Measurements from ENCODE around the gene DPF3.

GRCh38 chr14:72887514-72887913 lies 6.4 kb downstream of the DPF3 start:
- TF ChIP-seq CTCF (IDR thresholded peaks at IDR 0.05), result no peak
- TF ChIP-seq POLR2A (IDR thresholded peaks at IDR 0.05), result no peak

All from heart left ventricle (tissue), 13 donors.